Measurements from ENCODE around the gene KCTD14.
"Not testable (repeated sequence)": the region's sequence is repeated elsewhere in the genome, so short reads cannot be mapped to it uniquely, and the experiment has no call there.

The KCTD14 gene

GRCh38 chr11:78046486-78046854 lies 23.4 kb upstream of the KCTD14 start:
- no peak for DNase-seq (ENCODE audit: low read depth)

GRCh38 chr11:78045851-78046485 lies 22.9 kb upstream of the KCTD14 start:
- DNase-seq (ENCODE audit: low read depth), result peak; percentile 32

DNA sequence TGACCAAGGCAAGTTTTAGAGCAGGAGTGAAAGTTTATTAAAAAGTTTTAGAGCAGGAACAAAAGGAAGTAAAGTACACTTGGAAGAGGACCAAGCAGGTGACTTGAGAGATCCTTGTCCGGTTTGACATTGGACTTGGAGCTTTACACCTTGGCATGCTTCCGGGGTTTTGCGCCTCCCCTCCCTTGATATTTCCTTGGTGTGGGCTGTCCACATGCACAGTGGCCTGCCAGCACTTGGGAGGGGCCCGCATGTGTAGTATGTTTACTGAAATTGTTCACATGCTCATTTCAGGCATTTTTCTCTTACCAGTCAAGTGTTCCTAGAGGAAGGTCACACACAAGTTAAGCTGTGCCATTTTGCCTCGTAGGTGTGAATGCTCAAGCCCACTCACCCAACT lies 21.6 kb upstream of the KCTD14 start:
- DNase-seq (ENCODE audit: low read depth), result no peak

GRCh38 chr11:78041843-78042440 lies 18.9 kb upstream of the KCTD14 start:
- DNase-seq (ENCODE audit: low read depth), result no peak

- DNase-seq (ENCODE audit: low read depth), result not testable (repeated sequence)
These were observed 18.3 kb upstream of the KCTD14 start for GRCh38 chr11:78041380-78041719.

GRCh38 chr11:78040691-78041379 lies 17.8 kb upstream of the KCTD14 start:
- no peak for DNase-seq (ENCODE audit: low read depth)

DNA sequence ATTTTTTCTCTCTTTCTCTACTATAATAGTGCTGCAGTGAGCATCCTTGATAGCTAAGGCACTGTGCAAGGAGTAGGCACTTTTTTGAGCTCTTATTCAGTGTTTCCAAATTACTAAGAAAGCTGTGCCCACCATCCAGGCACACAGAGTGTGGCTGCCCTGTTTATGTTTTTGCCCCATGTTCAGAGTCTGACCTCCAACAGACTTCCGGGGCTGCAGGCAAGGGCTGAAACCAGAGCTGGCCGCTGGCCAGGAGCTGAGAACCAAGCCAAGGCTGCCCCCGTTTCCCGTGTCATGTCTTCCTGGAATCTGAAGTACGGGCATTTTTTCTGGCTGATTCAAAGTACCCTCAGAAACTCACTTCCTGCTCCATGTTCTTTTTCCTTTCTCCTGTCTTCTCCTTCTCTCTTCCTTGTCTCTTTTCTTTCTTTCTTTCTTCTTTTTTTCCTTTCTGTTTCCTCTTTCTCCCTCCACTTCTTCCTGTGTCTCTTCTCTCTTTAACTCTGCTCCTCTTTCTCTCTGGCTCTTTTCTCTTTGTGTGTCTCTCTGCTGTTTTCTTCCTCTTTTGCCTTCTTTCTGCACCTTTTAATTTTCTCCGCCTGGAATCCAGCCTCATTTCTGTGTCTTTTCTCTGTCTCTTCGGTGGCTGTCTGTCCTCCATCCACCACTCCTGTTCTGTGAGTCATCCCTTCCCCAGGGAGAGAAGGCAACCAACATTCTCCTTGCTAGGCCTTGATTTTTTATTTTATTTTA lies 17.0 kb upstream of the KCTD14 start:
- DNase-seq (ENCODE audit: low read depth), result peak; percentile 61

- no peak for DNase-seq (ENCODE audit: low read depth)
These were observed 16.4 kb upstream of the KCTD14 start for GRCh38 chr11:78039391-78039918.

DNA sequence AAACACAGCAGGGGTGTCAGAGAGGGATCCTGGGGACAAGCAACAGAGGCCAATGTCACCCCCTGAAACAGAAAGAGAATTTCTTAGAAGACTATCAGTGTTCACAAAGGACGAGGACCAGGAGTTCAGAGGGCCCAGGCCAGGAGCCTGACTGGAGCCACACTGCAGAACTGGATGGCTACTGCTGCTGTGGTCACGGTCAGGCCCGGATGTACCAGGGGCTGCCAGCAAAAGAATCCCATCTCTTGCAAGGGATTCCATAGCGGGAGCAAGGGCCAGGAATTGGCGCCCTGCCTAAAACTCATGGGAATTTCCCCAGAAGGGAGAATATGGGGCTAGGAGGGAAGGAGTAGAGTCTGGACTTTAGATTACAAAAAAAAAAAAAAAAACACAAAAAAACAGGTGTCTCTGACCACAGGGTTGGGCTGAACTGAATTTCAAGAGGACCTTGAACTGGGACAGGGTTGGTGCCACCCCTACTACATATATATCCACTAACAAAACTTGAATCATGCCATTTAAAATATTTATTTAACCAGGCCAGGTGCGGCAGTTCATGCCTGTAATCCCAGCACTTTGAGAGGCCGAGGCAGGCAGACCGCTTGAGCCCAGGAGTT lies 15.7 kb upstream of the KCTD14 start:
- DNase-seq (ENCODE audit: low read depth), result no peak

DNA sequence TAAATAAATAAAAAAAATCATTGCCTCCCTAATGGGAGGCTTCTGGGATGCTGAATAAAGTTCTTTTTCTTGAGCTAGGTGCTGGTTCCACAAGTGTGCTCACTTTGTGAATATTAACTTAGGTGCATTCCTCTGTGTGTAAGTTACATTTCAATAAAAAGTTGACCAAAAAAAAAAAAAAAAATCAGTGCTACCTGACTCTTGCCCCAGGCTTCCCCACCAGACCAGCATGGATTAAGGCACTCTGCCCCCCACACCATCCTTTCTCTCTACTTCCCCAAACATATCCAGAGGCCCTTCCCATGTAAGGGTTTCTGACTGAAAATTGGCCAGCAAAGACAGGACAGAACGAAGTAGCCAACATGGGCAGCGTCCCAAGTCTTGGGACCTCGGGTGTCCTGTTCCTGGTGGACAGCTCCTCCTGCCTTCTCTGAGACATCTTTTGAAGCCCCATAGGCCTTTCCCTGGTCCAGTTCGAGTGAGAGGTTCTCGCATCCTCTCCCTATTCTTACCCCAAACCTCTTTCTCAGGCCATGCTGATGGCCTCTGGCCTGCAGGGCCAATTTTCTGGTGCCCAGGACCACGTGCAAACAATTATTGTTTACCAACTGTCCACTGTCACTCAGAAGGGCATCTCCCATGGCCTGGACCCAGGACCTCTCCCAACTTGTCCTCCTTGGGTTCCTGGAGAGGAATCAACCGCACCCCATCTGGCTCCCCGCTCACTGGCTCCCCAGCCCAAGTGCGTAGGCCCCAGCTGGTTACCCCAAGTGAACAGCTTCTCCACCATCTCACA lies 14.9 kb upstream of the KCTD14 start:
- no peak for DNase-seq (ENCODE audit: low read depth)

GRCh38 chr11:78037056-78037455 lies 14.0 kb upstream of the KCTD14 start:
- DNase-seq (ENCODE audit: low read depth), result no peak

DNA sequence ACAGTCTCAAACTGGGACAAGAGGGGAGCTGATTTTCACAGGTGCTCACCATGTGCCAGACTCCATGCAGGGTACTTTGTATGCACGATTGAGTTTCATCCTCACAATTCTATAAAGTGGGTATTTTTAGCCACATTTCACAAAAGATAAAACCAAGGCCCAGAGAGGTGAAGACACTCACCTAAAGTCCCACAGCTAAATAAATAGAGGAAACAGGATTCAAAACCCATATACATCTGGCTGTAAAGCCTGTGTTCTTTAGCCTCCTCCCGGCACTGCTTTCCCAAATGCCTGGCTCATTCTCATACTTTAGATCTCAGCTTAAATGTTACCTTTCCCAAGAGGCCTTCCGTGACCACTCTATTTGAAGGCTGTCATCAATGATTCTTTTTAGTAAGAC lies 13.2 kb upstream of the KCTD14 start:
- DNase-seq (ENCODE audit: low read depth), result no peak

- DNase-seq (ENCODE audit: low read depth), result no peak
These were observed 11.5 kb upstream of the KCTD14 start for GRCh38 chr11:78034623-78035022.

- no peak for DNase-seq (ENCODE audit: low read depth)
These were observed 10.0 kb upstream of the KCTD14 start for GRCh38 chr11:78033040-78033439.

DNA sequence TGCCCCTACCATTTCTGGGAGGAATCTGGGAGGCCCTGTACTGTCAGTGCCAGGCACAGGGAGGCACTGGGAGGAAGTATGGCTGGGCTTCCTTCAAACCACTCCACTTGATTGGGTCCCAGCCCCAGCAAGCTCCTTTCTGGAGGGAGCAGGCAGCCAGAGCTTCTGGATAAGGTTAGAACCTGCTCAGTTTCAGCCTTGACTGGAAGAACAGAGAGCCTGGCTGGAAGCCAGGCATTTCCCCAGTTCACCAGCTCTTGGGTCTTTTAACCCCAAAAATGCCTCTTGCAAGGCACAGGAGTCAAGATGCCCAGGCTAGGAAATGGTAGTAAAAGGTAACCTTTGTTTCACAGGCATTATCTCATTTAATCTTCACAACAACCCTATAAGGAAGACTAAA lies 9.0 kb upstream of the KCTD14 start:
- no peak for DNase-seq (ENCODE audit: low read depth)

- DNase-seq (ENCODE audit: low read depth), result no peak
These were observed 8.6 kb upstream of the KCTD14 start for GRCh38 chr11:78031629-78032028.

GRCh38 chr11:78030429-78031325 lies 7.6 kb upstream of the KCTD14 start:
- DNase-seq (ENCODE audit: low read depth), result no peak

- DNase-seq (ENCODE audit: low read depth), result not testable (repeated sequence)
These were observed 5.3 kb upstream of the KCTD14 start for GRCh38 chr11:78028423-78028822.

GRCh38 chr11:78027759-78028158 lies 4.7 kb upstream of the KCTD14 start:
- DNase-seq (ENCODE audit: low read depth), result no peak

- DNase-seq (ENCODE audit: low read depth), result no peak
These were observed 2.3 kb upstream of the KCTD14 start for GRCh38 chr11:78025378-78025777.

Data from GM04504 (cell line).